Panc1 (cell line): ENCODE data around the gene ZNF683. TPM values are rescaled to one million over a fixed set of nuclear protein-coding genes. Genes with fewer than 3 reads are reported as not detected.

ENCODE experiments used
- ATAC-seq: fragments of 200-7000 bp; cut with Tn5 transposase; 2 replicates; pipeline ENCODE4 v1.9.1; 2020; ENCODE audit warnings: mild to moderate bottlenecking, moderate library complexity
- BruUV-seq: library from RNA; stranded (reverse); fragments of 400-500 nt; replicated peaks from 2 replicates; lab custom pipeline; 2021; lab: Mats Ljungman, UMichigan
- CTCF ChIA-PET: fragments of 300-600 bp; sonication (Branson Sonifier 250); formaldehyde crosslinking; loops from one replicate; lab custom pipeline; 2022; ENCODE audit warnings: antibody characterized with exemption; lab: Charles Lee
- POLR2A ChIA-PET: fragments of 300-600 bp; sonication (Branson Sonifier 250); formaldehyde crosslinking; loops from one replicate; lab custom pipeline; 2022; ENCODE audit warnings: antibody characterized with exemption; lab: Charles Lee
- DNase-seq: peaks from one replicate; pipeline ENCODE4 v3.0.0-alpha.2; 2010; ENCODE audit warnings: low read depth, low spot score
- H3K27ac ChIP-seq: 2 replicates; pipeline ENCODE4 v1.5.1; 2011; ENCODE audit warnings: mild to moderate bottlenecking, low read length, inconsistent platforms
- H3K27me3 ChIP-seq: fragments of 200-500 bp; sonication (Bioruptor generic); 2 replicates; pipeline ENCODE4 v1.6.0; 2014; ENCODE audit warnings: low read length, inconsistent platforms; ENCODE audit not compliant: control insufficient read depth, insufficient read depth
- H3K36me3 ChIP-seq: fragments of 200-500 bp; sonication (Bioruptor generic); 2 replicates; pipeline ENCODE4 v1.5.1; 2014; ENCODE audit warnings: inconsistent platforms, mild to moderate bottlenecking, low read length, moderate library complexity; ENCODE audit not compliant: control insufficient read depth, insufficient read depth
- H3K4me1 ChIP-seq: 2 replicates; pipeline ENCODE4 v1.5.1; 2011; ENCODE audit warnings: inconsistent platforms, mild to moderate bottlenecking, low read length, moderate library complexity; ENCODE audit not compliant: control insufficient read depth, insufficient read depth
- H3K4me3 ChIP-seq, 2 experiments: 2 replicates each; pipeline ENCODE4 v1.5.1; 2011 to 2012; ENCODE audit warnings: low read depth in 2 of 2, low read length in 2 of 2, mild to moderate bottlenecking in 2 of 2, inconsistent platforms in 1 of 2, moderate library complexity in 1 of 2
- H3K9me3 ChIP-seq: fragments of 200-500 bp; sonication (Bioruptor generic); 2 replicates; pipeline ENCODE4 v1.5.1; 2014; ENCODE audit warnings: low read depth, mild to moderate bottlenecking, inconsistent platforms, low read length, moderate library complexity; ENCODE audit not compliant: control insufficient read depth, insufficient read depth
- CTCF ChIP-seq: fragments of 450-650 bp; IDR thresholded peaks from 2 replicates; pipeline ENCODE4 v1.5.1; 2017; ENCODE audit warnings: mild to moderate bottlenecking
- POLR2AphosphoS5 ChIP-seq: IDR thresholded peaks from 2 replicates; pipeline ENCODE4 v1.6.1; 2012; ENCODE audit warnings: mild to moderate bottlenecking, low read depth, low read length, moderate library complexity
- REST ChIP-seq, 2 experiments: IDR thresholded peaks; 2 replicates each; pipeline ENCODE4 v1.6.1; 2011 to 2012; ENCODE audit warnings: low read depth in 2 of 2, control low read depth in 1 of 2, low read length in 1 of 2, mild to moderate bottlenecking in 1 of 2, moderate library complexity in 1 of 2; ENCODE audit not compliant: insufficient read depth in 1 of 2
- SIN3A ChIP-seq: IDR thresholded peaks from 2 replicates; pipeline ENCODE4 v1.6.1; 2012; ENCODE audit warnings: low read depth, mild to moderate bottlenecking, low read length, moderate library complexity, borderline replicate concordance; ENCODE audit not compliant: insufficient read depth
- TCF7L2 ChIP-seq: IDR thresholded peaks from 2 replicates; pipeline ENCODE4 v1.6.1; 2011; ENCODE audit warnings: mild to moderate bottlenecking, low read depth, low read length, inconsistent platforms
- in situ Hi-C: cut with HindIII; loops from 2 replicates; pipeline ENCODE4 v1.10.0; 2016; ENCODE audit warnings: low sequenced_read_pairs, low pct_unique_long_range_greater_than_20kb
- intact Hi-C: fragments of 100-400 bp; cut with micrococcal nuclease; formaldehyde crosslinking; loops from one replicate; pipeline ENCODE4 v1.10.0; 2022; ENCODE audit not compliant: unreplicated experiment
- total RNA-seq: library from RNA; stranded (reverse); gene quantifications from one replicate; pipeline ENCODE4 v1.2.1, GENCODE V29; 2021; ENCODE audit not compliant: unreplicated experiment

Gene ZNF683
- total RNA-seq, 1 experiment from 2014 or later, result not detected

- intact Hi-C loops (no loop called here), in situ Hi-C loops (no loop called here)
- H3K4me1 ChIP-seq, result no peaks in the 10 kb centered on the region
- no peaks in the 10 kb centered on the region for H3K36me3 ChIP-seq
- ChIA-PET POLR2A (interaction anchor here (0.7 kb wide), 2 partner anchors 41 to 173 kb away, joined by 9 read pairs; no protein-coding TSS in a partner anchor), CTCF (interaction anchor here (0.7 to 0.9 kb wide), 3 partner anchors 91 to 180 kb away, joined by 3 to 6 read pairs (median 5); no protein-coding TSS in a partner anchor)
- no peak overlapping the region for H3K27ac ChIP-seq
- no peak overlapping the region for H3K4me3 ChIP-seq
- H3K9me3 ChIP-seq, result no peaks in the 10 kb centered on the region
- TF ChIP-seq TCF7L2, result no peak
- TF ChIP-seq REST (IDR thresholded peaks at IDR 0.05; ENCODE audit: insufficient read depth in 1 of 2, low read depth in 2 of 2, low read length in 1 of 2), result no peak
- no peak for TF ChIP-seq CTCF
- no peak for TF ChIP-seq POLR2AphosphoS5
- TF ChIP-seq SIN3A, result no peak
- no peaks in the 10 kb centered on the region for H3K27me3 ChIP-seq
- no TSS peak for BruUV-seq
- ATAC-seq (no peak), DNase-seq (no peak)
Observed at GRCh38 chr1:26328597-26328996, 44.0 kb downstream of the ZNF683 start.

- ChIA-PET CTCF (no interaction called here), POLR2A (no interaction called here)
- no peaks in the 10 kb centered on the region for H3K36me3 ChIP-seq
- no TSS peak for BruUV-seq
- H3K9me3 ChIP-seq, result no peaks in the 10 kb centered on the region
- intact Hi-C loops, result no loop called here
- in situ Hi-C loops, result no loop called here
- H3K4me3 ChIP-seq, result no peak overlapping the region
- no peaks in the 10 kb centered on the region for H3K27me3 ChIP-seq
- DNase-seq (no peak), ATAC-seq (0 out of 2 replicates have a peak, but pooled peaks have one; percentile 48)
- H3K4me1 ChIP-seq, result no peaks in the 10 kb centered on the region
- TF ChIP-seq REST (IDR thresholded peaks at IDR 0.05; ENCODE audit: insufficient read depth in 1 of 2, low read depth in 2 of 2, low read length in 1 of 2) (no peak), POLR2AphosphoS5 (no peak), TCF7L2 (no peak), SIN3A (no peak), CTCF (no peak)
- H3K27ac ChIP-seq, result no peak overlapping the region
Observed at GRCh38 chr1:26327956-26328362, 44.6 kb downstream of the ZNF683 start.
